Calu3 (cell line): Measurements from ENCODE around the gene C2CD4D. TPM values are rescaled to one million over a fixed set of nuclear protein-coding genes. Genes with fewer than 3 reads are reported as not detected.

ENCODE experiments used
- BruUV-seq: library from RNA; stranded (reverse); fragments of 400-500 nt; replicated peaks from 2 replicates; lab custom pipeline; 2021; lab: Mats Ljungman, UMichigan
- CTCF ChIA-PET: fragments of 300-600 bp; sonication (Branson Sonifier 250); formaldehyde crosslinking; loops from one replicate; lab custom pipeline; 2022; ENCODE audit warnings: antibody characterized with exemption; lab: Charles Lee
- DNase-seq: peaks from one replicate; pipeline ENCODE4 v3.0.0; 2022
- H3K27ac Mint-ChIP-seq: one replicate; pipeline ENCODE4 v1.8.0; 2022; ENCODE audit warnings: mixed read lengths; ENCODE audit not compliant: unreplicated experiment
- H3K27me3 Mint-ChIP-seq: one replicate; pipeline ENCODE4 v1.8.0; 2022; ENCODE audit warnings: mixed read lengths; ENCODE audit not compliant: unreplicated experiment
- H3K36me3 Mint-ChIP-seq: one replicate; pipeline ENCODE4 v1.8.0; 2022; ENCODE audit warnings: mild to moderate bottlenecking, moderate library complexity, mixed read lengths; ENCODE audit not compliant: insufficient read depth, unreplicated experiment
- H3K4me1 Mint-ChIP-seq: one replicate; pipeline ENCODE4 v1.8.0; 2022; ENCODE audit warnings: mild to moderate bottlenecking, low read depth, mixed read lengths; ENCODE audit not compliant: unreplicated experiment
- H3K4me3 Mint-ChIP-seq: one replicate; pipeline ENCODE4 v1.8.0; 2022; ENCODE audit warnings: mild to moderate bottlenecking, low read depth, moderate library complexity, mixed read lengths; ENCODE audit not compliant: unreplicated experiment
- H3K9me3 Mint-ChIP-seq: one replicate; pipeline ENCODE4 v1.8.0; 2022; ENCODE audit warnings: low read depth, mixed read lengths; ENCODE audit not compliant: unreplicated experiment
- CTCF ChIP-seq: fragments of 200-600 bp; IDR thresholded peaks from one replicate; pipeline ENCODE4 v1.8.0; 2022; ENCODE audit warnings: antibody characterized with exemption; ENCODE audit not compliant: unreplicated experiment
- intact Hi-C: fragments of 100-400 bp; cut with micrococcal nuclease; formaldehyde crosslinking; loops from one replicate; pipeline ENCODE4 v1.10.0; 2022; ENCODE audit not compliant: unreplicated experiment
- total RNA-seq: library from RNA; stranded (reverse); gene quantifications from 2 replicates; pipeline ENCODE4 v1.2.3, GENCODE V29; 2022

C2CD4D gene
- total RNA-seq, 1 experiment from 2014 or later: 2.5 TPM

- TF ChIP-seq CTCF: no peak
- no peak within 1 kb of the TSS for H3K27ac Mint-ChIP-seq
- no TSS peak for BruUV-seq
- H3K4me1 Mint-ChIP-seq: peaks cover 63% of the 10 kb centered on the region
- CTCF ChIA-PET: no interaction called here
- H3K9me3 Mint-ChIP-seq: no peaks in the 10 kb centered on the region
- peaks cover 4% of the 10 kb centered on the region for H3K36me3 Mint-ChIP-seq
- intact Hi-C loops: loop anchor here (10.0 kb wide), 1 partner anchor 637 kb away; the partner anchor contains the start of genes PIP5K1A and VPS72
- DNase-seq: no peak
- peak within 1 kb of the TSS; percentile 2 for H3K4me3 Mint-ChIP-seq
- H3K27me3 Mint-ChIP-seq: no peaks in the 10 kb centered on the region
Measured at GRCh38 chr1:151831605-151832004, 8.0 kb downstream of the C2CD4D start, which contains the start of gene RORC. TSS of gene RORC (minus strand) at chr1:151831802. CDS start at chr1:151831764, 38 bp downstream.

- peaks cover 59% of the 10 kb centered on the region for H3K4me1 Mint-ChIP-seq
- BruUV-seq: no TSS peak
- no peaks in the 10 kb centered on the region for H3K27me3 Mint-ChIP-seq
- H3K4me3 Mint-ChIP-seq: peak overlapping the region; percentile 2
- CTCF ChIA-PET: interaction anchor here (0.6 to 1.4 kb wide), 7 partner anchors 8 to 331 kb away, joined by 3 to 6 read pairs (median 4); partner anchors contain the start of gene C2CD4D
- no peaks in the 10 kb centered on the region for H3K9me3 Mint-ChIP-seq
- H3K36me3 Mint-ChIP-seq: peaks cover under 1% of the 10 kb centered on the region
- intact Hi-C loops: loop anchor here (10.0 kb wide), 1 partner anchor 636 kb away; the partner anchor contains the start of genes PIP5K1A and VPS72
- no peak for TF ChIP-seq CTCF
- DNase-seq: no peak
- no peak overlapping the region for H3K27ac Mint-ChIP-seq
Measured at GRCh38 chr1:151831256-151831591, 8.4 kb downstream of the C2CD4D start.

DNA sequence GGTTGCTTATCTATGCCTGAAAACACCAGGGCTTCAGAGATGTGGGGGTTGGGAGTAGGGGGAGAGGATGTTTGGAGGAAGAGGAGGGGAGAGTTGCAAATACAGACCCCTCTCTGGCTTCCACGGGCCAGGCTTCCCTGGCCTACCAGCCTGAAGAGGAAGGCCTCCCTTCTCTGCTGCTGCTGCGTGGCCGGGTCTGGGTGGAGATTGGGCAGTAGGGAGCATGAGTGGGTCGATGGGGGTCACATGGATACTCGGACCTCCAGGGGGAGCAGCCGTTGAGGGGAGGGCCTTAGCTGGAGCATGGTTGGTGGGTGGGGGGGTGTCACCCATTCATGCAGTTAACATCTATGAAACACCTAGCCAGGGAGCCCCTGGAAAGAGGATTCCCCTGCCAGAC is 9.6 kb downstream of the C2CD4D start:
- no peaks in the 10 kb centered on the region for H3K36me3 Mint-ChIP-seq
- peaks cover 50% of the 10 kb centered on the region for H3K4me1 Mint-ChIP-seq
- peaks cover 7% of the 10 kb centered on the region for H3K27me3 Mint-ChIP-seq
- H3K4me3 Mint-ChIP-seq: no peak overlapping the region
- DNase-seq: no peak
- BruUV-seq: no TSS peak
- intact Hi-C loops: loop anchor here (10.0 kb wide), 1 partner anchor 635 kb away; the partner anchor contains the start of genes PIP5K1A and VPS72
- no peaks in the 10 kb centered on the region for H3K9me3 Mint-ChIP-seq
- CTCF ChIA-PET: interaction anchor here (0.6 to 1.4 kb wide), 4 partner anchors 9 to 132 kb away, joined by 3 to 6 read pairs (median 4); partner anchors contain the start of gene C2CD4D
- no peak overlapping the region for H3K27ac Mint-ChIP-seq
- no peak for TF ChIP-seq CTCF

- intact Hi-C loops: loop anchor here (10.0 kb wide), 1 partner anchor 635 kb away; the partner anchor contains the start of genes PIP5K1A and VPS72
- DNase-seq: no peak
- no peak for TF ChIP-seq CTCF
- CTCF ChIA-PET: interaction anchor here (0.6 kb wide), 1 partner anchor 133 kb away, joined by 3 read pairs; no protein-coding TSS in a partner anchor
- H3K27ac Mint-ChIP-seq: no peak overlapping the region
- H3K9me3 Mint-ChIP-seq: no peaks in the 10 kb centered on the region
- H3K4me1 Mint-ChIP-seq: peaks cover 50% of the 10 kb centered on the region
- H3K4me3 Mint-ChIP-seq: no peak overlapping the region
- H3K36me3 Mint-ChIP-seq: no peaks in the 10 kb centered on the region
- BruUV-seq: no TSS peak
- H3K27me3 Mint-ChIP-seq: peaks cover 12% of the 10 kb centered on the region
Measured at GRCh38 chr1:151829352-151830046, 10.1 kb downstream of the C2CD4D start.
